ENCODE results near the gene HINT3.

DNA sequence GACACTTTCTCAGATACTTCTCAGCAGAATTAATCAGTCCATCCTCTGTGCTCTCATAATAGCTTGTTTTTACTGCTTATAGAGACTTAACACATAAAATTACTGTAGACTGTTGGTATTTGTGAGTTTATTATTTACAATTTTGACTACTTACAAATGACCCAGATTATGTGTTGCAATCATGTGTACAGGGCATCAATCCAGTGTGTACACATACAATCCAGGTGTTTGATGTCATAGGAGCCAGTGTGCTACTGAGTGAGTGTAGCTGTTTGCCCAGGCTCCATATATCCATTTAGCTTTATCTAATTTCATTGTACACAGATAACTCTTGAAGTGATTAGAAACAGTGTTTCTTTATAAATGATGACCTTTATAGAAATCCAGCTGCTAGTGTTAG, 61.1 kb downstream of the HINT3 start:
- TF ChIP-seq, protein P1, sequence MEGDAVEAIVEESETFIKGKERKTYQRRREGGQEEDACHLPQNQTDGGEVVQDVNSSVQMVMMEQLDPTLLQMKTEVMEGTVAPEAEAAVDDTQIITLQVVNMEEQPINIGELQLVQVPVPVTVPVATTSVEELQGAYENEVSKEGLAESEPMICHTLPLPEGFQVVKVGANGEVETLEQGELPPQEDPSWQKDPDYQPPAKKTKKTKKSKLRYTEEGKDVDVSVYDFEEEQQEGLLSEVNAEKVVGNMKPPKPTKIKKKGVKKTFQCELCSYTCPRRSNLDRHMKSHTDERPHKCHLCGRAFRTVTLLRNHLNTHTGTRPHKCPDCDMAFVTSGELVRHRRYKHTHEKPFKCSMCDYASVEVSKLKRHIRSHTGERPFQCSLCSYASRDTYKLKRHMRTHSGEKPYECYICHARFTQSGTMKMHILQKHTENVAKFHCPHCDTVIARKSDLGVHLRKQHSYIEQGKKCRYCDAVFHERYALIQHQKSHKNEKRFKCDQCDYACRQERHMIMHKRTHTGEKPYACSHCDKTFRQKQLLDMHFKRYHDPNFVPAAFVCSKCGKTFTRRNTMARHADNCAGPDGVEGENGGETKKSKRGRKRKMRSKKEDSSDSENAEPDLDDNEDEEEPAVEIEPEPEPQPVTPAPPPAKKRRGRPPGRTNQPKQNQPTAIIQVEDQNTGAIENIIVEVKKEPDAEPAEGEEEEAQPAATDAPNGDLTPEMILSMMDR (IDR thresholded peaks at IDR 0.05) = no peak
- no peak for TF ChIP-seq POLR2A (IDR thresholded peaks at IDR 0.05)
